Adrenal gland (tissue), 12 donors: Measurements from ENCODE around the gene LRFN4. TPM values are rescaled to one million over a fixed set of nuclear protein-coding genes. Genes with fewer than 3 reads are reported as not detected.

Experiments
- DNase-seq, 7 donors: peaks; one replicate each; pipeline ENCODE4 v3.0.0-alpha.2; 2019 to 2020
- H3K27ac ChIP-seq, 5 donors: fragments of 200-600 bp; sonication (generic) in 4 of 5; 1 replicate in 3 of 5; 2 replicates in 2 of 5; pipeline versions ENCODE4 v1.5.1 to v1.8.0; 2016 to 2020; ENCODE audit warnings: mild to moderate bottlenecking in 1 of 5
- H3K27me3 ChIP-seq: fragments of 200-600 bp; 2 replicates; pipeline ENCODE4 v1.8.0; 2021
- H3K36me3 ChIP-seq, 2 donors: fragments of 200-600 bp; replicated peaks in 1 of 2; 1 replicate in 1 of 2; 2 replicates in 1 of 2; pipeline versions ENCODE4 v1.5.1 to v1.8.0; 2018 to 2022
- H3K4me1 ChIP-seq, 2 donors: fragments of 200-600 bp; replicated peaks in 1 of 2; 1 replicate in 1 of 2; 2 replicates in 1 of 2; pipeline versions ENCODE4 v1.5.1 to v1.8.0; 2018 to 2021
- H3K4me3 ChIP-seq, 4 donors: fragments of 200-600 bp; sonication (generic) in 3 of 4; one replicate each; pipeline ENCODE4 v1.5.1; 2016 to 2018
- H3K9me3 ChIP-seq, 3 donors: fragments of 200-600 bp; sonication (generic) in 1 of 3; replicated peaks in 1 of 3; 1 replicate in 2 of 3; 2 replicates in 1 of 3; pipeline versions ENCODE4 v1.5.1 to v1.8.0; 2016 to 2021
- CTCF ChIP-seq, 6 experiments: fragments of 450-650 bp in 4 of 6; fragments of 200-600 bp in 2 of 6; sonication (generic) in 1 of 6; IDR thresholded peaks; 1 replicate in 5 of 6; 2 replicates in 1 of 6; pipeline versions ENCODE4 v1.5.1 to v1.8.0; 2016 to 2021; ENCODE audit warnings: antibody characterized with exemption in 6 of 6, mild to moderate bottlenecking in 2 of 6, moderate library complexity in 1 of 6
- POLR2A ChIP-seq, 2 donors: fragments of 450-650 bp; IDR thresholded peaks; one replicate each; pipeline ENCODE4 v1.6.1; 2017; ENCODE audit warnings: antibody characterized with exemption in 2 of 2, mild to moderate bottlenecking in 2 of 2, moderate library complexity in 1 of 2
- WGBS, 4 donors: extraction: QIAGEN DNeasy Blood & Tissue Kit in 2 of 4; methylation state at CpG; one replicate each; pipeline versions ENCODE4 v1.1.5 to v1.1.7; 2013 to 2017; 5-methylcytosine and 5-hydroxymethylcytosine counted together
- intact Hi-C, 2 donors: fragments of 100-400 bp; cut with DNase I; formaldehyde crosslinking; loops; one replicate each; pipeline versions ENCODE4 v1.14.1 to v1.15.0; 2022 to 2023
- polyA plus RNA-seq, 3 donors: library from polyadenylated mRNA; stranded (reverse); fragments of 200-250 nt in 2 of 3; fragments of 350-450 nt in 1 of 3; fragmentation: Illumina TruSeq in 1 of 3; extraction: RNeasy Lipid Tissue Mini Kit (QIAGEN cat#74804) in 1 of 3; gene quantifications; one replicate each; pipeline ENCODE4 v1.2.3, GENCODE V29; 2013 to 2014
- total RNA-seq, 9 donors: library from RNA; depleted of rRNA in 4 of 9; stranded (reverse); fragments of >200 nt in 4 of 9; fragments of 120-200 nt in 1 of 9; fragmentation: NEBNext Ultra II Directional in 1 of 9; extraction: Animal tissue kit (Norgen Biotek cat#: 25700) in 1 of 9; gene quantifications; one replicate each; pipeline versions ENCODE4 v1.1.0 to v1.2.4, GENCODE V29; 2013 to 2023
- donor health status: healthy with polysubstance abuse.
- donor health status: Bipolar disorder and iron deficiency.
- donor health status: DM: yes; HTN: yes; CAD: no.
- donor health status: DM: no; HTN: no; CAD: no.
- donor health status: DM: no; HTN: no; CAD: no.
- donor health status: DM: yes; HTN: yes; CAD: no.

The LRFN4 gene
- total and polyA plus RNA-seq, 12 donors, result 0.24 to 74.3 (median 16.3) TPM

DNA sequence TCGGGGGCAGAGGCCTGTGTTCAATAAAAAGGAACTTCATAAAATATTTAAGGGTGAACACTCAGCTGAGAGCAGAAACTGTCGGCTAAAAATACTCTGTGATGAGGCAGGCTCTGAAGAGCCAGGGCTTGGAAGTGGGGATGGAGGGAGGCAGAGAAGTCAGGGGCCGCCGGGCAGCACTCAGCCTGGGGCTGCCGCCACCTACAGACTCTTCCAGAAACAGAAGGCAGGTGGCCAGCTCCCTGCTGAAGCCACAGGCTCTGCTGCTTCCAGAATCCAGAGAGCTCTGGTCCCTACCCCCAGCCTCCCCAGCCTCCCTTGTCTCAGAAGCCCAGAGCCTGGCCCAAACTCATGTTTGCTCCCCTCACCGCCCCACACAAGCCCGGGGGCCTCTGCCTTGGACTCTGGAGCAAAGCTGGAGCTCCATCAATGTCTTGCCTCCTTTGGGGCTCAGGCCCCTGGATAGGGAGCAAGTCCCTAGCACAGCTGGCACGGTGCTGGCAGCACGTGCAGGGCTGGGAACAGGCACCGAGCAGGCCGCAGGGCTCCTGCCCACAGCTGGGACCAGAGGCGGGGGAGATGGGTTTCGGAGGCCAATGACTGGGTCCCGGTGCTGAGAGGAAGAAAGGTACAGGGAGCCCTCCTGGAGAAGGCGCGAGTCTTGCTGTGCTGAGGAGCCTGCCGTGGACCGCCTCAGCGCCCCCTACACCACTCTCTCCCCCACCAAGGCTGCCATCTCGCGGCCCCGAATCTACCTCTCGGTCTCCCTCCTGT lies 8.2 kb downstream of the LRFN4 start:
- no peaks in the 10 kb centered on the region for H3K27me3 ChIP-seq
- no peak overlapping the region for H3K4me3 ChIP-seq
- no peak for TF ChIP-seq CTCF (IDR thresholded peaks at IDR 0.05)
- TF ChIP-seq POLR2A (IDR thresholded peaks at IDR 0.05), result no peak
- no peaks in the 10 kb centered on the region for H3K4me1 ChIP-seq
- no peaks in the 10 kb centered on the region for H3K9me3 ChIP-seq
- H3K36me3 ChIP-seq, result peaks cover 0 to 8% of the 10 kb centered on the region in 2 donors
- H3K27ac ChIP-seq, result no peak overlapping the region
- 91 to 94% (median 93%) methylated on average over 17 to 23 of the region's 23 CpGs for WGBS, 4 donors
- intact Hi-C loops, result no loop called here
- no peak for DNase-seq

DNA sequence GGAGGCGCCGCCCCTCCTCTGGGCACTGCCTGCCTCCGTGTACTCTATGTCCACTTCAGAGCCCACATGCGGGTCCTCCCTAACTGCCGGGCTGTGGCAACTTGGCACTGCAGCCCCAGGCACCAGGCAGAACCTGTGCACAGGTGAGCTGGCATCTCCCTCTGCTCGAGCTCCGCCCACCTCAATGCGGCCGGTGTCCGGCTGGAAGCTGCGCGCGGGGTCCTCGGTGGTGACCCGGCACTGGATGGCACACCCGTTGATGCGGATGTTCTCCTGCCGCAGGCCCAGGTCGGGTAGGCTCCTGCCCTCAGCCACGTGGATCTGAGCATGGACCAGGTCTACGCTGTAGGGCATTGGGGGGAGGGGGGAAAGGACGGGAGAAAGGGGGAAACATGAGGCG lies 9.1 kb downstream of the LRFN4 start:
- DNase-seq, result no peak
- WGBS, 4 donors, result 94 to 100% (median 95%) methylated on average over 5 to 23 of the region's 23 CpGs
- Histone ChIP-seq H3K36me3 (peaks cover 0 to 17% of the 10 kb centered on the region in 2 donors), H3K27ac (no peak overlapping the region), H3K4me3 (no peak overlapping the region), H3K9me3 (no peaks in the 10 kb centered on the region), H3K27me3 (no peaks in the 10 kb centered on the region), H3K4me1 (no peaks in the 10 kb centered on the region)
- intact Hi-C loops, result no loop called here
- no peak for TF ChIP-seq POLR2A (IDR thresholded peaks at IDR 0.05)
- no peak for TF ChIP-seq CTCF (IDR thresholded peaks at IDR 0.05)

GRCh38 chr11:66866511-66866986 lies 9.7 kb downstream of the LRFN4 start:
- no peak for DNase-seq
- Histone ChIP-seq H3K36me3 (peaks cover 0 to 21% of the 10 kb centered on the region in 2 donors), H3K27ac (no peak overlapping the region), H3K4me3 (no peak overlapping the region), H3K9me3 (no peaks in the 10 kb centered on the region), H3K4me1 (no peaks in the 10 kb centered on the region), H3K27me3 (no peaks in the 10 kb centered on the region)
- TF ChIP-seq POLR2A (IDR thresholded peaks at IDR 0.05), result no peak
- TF ChIP-seq CTCF (IDR thresholded peaks at IDR 0.05), result no peak
- intact Hi-C loops, result no loop called here
- WGBS, 4 donors, result 80 to 95% (median 90%) methylated on average over 6 to 7 of the region's 7 CpGs

DNA sequence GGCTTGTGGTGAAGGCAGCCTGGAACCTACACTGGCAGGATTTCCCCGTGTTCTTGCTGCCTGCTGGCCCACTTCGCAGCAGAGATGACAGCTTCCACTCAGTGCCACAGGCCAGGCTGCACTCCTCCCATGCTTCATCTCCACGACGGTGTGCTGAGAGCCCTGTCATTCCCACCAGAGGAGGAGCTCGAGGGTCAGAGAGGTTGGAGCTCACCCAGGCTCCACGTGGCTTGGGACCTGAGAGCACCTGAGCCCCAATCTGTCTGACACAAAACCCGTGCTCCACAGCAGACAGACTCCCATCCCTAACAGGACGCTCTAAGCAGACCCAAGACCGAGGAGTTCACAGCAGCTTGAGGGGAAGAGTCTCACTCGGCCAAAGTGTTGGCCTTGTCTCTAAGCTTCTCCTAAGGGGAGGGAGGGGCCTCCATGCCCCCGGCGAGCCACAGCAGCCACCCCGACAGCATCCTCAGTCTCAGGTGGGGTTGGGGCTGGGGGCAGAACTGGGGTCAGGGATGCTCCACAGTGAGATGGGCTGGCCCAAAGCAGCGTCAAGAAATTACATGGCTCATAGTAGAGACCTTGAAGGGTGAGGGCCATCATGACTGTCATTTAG lies 10.7 kb downstream of the LRFN4 start:
- TF ChIP-seq POLR2A (IDR thresholded peaks at IDR 0.05) (no peak), CTCF (IDR thresholded peaks at IDR 0.05) (no peak)
- no peak overlapping the region for H3K27ac ChIP-seq
- H3K27me3 ChIP-seq, result no peaks in the 10 kb centered on the region
- H3K36me3 ChIP-seq, result peaks cover 0 to 24% of the 10 kb centered on the region in 2 donors
- H3K4me3 ChIP-seq, result no peak overlapping the region
- intact Hi-C loops, result no loop called here
- WGBS, 4 donors, result 85 to 96% (median 87%) methylated on average over 8 to 14 of the region's 14 CpGs
- no peaks in the 10 kb centered on the region for H3K4me1 ChIP-seq
- no peaks in the 10 kb centered on the region for H3K9me3 ChIP-seq
- no peak for DNase-seq
